T-helper 2 cell (primary cell): ENCODE measurements around the gene OLFML2A.
"Not testable (repeated sequence)": the region's sequence is repeated elsewhere in the genome, so short reads cannot be mapped to it uniquely, and the experiment has no call there.

Source experiments
- DNase-seq, 5 experiments: peaks; one replicate each; pipeline versions ENCODE4 v3.0.0 to v3.0.0-alpha.2; 2012 to 2022

OLFML2A gene

DNA sequence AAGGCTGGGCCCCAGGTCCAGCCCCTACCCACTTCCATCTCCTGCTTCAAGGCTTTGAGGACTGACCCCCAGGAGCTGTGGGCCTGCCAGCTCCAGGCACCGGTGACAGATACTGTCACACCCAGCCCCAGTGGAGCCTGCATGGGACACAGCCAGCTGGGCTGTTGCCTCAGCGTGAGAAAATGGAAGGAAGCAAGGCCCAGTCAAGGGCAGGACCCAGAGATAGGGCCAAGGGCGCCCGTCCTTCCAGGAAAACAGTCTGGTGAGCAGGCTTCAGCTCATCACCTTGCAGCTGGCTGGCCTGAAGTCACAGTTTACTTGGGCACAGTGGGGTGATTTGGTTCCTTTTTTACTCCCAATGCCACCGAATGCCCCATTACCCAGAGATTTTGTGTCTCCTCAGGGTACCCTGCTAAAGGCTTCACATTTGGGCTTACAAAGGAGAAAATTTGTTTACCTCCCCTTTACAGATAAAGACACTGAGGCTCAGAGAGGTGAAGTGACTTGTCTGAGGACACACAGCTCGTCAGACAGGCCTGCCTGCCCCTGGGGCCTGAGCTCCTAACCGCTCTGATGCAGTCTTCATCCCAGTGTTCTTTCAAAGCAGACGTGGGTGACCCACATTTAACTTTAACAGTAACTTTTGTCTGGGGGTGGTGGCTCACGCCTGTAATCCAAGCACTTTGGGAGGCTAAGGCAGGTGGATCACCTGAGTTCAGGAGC is 54.9 kb downstream of the OLFML2A start:
- no peak for DNase-seq

DNA sequence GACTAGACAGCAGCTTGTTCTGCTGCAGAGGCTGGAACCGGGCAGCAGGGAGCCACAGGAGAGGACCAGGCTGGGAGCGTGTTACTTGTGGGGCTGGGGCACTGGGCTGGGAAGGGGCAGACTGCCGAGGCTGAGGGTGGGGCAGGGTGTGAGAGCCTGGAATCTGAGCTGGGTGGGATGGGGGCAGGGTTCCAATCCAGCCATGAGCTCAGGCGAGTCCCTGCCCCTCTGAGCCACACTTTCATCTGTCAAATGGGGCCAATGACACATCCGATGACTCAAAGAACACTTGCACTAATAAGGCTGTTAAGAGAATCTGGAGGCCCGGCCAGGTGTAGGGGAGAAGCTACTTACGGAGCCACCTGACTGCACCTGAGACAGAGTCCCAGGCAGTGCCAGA is 57.7 kb downstream of the OLFML2A start:
- DNase-seq, result no peak

DNA sequence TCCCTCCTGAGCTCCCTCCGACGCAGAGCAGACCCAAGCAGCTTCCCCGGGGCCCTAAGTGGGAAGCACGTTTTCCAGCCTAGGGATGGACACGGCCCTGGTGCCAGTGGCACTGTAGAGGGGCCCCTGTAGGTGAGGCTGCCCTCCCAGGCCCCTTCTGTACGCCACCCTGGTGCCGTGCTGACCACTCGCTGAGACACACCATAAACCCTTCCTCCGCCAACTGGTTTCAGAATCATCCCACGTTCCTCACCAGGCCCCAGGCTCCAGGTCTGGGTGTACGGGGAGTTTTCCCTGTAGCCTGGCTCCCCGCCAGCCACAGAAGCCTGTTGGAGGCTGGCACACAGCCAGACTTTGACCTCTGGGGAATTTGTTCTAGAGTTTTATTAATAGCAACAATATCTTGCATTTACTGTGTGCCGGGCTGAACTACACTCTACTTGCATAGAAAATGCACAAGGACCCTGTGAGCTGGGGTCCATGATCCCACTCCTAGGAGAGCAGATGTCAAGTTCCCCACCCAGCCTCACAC is 58.2 kb downstream of the OLFML2A start:
- no peak for DNase-seq

DNA sequence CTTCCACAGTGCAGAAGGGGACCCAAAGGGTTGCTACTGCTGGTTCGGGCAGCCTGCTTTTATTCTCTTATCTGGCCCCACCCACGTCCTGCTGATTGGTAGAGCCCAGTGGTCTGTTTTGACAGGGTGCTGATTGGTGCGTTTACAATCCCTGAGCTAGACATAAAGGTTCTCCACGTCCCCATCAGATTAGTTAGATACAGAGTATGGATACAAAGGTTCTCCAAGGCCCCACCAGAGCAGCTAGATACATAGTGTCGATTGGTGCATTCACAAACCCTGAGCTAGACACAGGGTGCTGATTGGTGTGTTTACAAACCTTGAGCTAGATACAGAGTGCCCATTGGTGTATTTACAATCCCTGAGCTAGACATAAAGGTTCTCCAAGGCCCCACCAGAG is 61.2 kb downstream of the OLFML2A start:
- DNase-seq, result not testable (repeated sequence)

DNA sequence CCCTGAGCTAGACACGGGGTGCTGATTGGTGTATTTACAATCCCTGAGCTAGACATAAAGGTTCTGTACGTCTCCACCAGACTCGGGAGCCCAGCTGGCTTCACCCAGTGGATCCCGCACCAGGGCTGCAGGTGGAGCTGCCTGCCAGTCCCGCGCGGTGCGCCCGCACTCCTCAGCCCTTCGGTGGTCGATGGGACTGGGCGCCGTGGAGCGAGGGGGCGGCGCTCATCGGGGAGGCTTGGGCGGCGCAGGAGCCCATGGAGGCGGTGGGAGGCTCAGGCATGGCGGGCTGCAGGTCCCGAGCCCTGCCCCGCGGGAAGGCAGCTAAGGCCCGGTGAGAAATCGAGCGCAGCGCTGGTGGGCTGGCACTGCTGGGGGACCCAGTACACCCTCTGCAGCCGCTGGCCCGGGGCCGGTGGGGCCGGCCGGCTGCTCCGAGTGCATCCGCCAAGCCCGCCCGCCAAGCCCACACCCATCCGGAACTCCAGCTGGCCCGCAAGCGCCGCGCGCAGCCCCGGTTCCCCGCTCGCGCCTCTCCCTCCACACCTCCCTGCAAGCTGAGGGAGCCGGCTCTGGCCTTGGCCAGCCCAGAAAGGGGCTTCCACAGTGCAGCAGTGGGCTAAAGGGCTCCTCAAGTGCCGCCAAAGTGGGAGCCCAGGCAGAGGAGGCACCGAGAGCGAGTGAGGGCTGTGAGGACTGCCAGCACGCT is 61.8 kb downstream of the OLFML2A start:
- DNase-seq, result not testable (repeated sequence)

DNA sequence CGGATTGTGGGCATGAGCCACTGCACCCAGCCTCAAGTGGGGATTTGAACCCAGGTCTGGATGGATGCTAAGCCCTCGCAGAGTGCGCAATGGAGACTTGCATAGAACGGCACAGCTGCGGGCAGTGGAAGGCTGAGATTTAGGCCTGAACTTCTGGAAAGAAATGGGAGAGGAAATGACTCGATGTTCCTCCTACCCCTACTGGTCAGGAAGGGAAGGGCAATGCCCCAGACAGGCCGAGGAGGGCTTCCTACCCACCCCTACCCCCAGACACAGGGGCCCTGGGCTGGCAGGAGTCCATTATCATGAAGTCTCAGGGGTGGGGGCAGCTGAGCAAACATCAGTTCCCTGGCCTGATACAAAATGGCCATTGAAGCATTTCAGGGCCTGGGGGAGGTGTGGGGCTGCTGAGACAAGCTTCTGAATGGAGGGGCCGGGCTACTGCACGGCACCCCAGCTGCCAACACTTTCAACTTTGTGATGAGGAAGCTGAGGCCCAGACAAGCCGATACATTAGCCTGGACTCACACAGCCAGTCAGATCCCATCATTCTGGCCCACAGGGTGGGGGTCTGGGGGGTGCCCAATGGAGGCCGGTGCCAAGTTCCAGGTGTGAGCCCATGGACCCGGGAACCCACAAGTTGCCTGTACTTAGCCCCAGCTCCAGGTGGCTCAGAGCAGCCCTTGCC is 62.8 kb downstream of the OLFML2A start:
- no peak for DNase-seq

DNA sequence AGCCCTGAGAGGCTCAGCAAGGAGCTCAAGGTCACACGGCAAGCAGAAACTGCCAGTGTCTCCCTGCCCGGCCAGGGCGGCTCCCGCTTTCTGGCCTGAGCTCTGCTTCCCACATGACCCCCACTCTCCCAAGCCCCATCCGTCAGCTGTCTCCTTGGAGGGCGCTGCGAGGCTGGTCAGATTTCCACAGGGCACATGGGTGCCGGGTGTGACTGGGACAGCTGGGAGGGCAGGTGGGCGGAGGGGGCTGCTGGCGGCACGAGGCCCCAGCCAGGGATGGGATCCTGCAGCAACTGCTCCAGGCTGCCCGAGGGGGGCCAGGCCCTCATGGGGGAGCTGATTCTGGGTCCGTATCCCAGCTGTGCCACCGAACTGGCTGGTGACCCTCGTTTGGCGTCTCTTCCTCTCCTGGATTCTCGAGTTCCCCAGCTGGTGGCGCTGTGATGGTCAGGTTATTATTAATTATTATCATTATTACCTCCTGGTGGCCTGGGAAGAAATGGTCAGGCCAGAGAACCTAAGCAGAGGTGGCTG is 63.4 kb downstream of the OLFML2A start:
- DNase-seq, result no peak

DNA sequence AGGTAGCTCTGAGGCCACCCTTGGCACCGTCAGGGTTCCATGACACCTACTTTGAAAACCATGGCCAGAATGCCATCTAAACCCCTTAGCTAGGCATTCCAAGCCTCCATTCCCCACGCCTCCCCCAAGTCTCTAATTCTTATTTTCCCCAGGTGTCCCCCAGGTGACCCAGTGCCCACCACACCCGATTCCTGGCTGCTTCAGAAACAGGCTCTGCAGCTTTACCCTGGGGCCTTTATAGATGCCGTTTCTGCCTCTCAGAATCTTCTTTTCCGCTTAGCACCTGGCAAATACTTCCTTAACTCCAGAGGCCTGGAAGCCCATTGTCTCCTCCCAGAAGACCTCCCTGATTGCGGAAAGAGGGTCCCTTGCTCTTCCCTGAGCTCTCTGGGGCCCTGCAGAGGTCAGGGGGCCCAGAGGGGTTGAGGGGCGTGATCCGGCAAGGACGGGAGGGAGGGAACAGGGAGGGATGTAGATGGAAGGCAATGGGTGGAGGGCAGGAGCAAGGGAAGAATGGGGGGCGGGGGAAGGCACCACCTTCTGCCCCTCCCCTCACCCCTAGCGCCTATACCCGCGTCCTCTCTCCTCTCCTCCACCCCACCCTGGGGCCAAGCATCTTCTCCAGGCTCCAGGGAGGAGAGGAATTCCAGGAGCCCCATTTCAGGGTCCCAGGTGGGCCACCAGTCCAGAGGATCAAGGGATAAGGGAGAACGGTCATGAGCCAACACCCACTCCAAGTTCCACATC is 64.3 kb downstream of the OLFML2A start:
- no peak for DNase-seq

DNA sequence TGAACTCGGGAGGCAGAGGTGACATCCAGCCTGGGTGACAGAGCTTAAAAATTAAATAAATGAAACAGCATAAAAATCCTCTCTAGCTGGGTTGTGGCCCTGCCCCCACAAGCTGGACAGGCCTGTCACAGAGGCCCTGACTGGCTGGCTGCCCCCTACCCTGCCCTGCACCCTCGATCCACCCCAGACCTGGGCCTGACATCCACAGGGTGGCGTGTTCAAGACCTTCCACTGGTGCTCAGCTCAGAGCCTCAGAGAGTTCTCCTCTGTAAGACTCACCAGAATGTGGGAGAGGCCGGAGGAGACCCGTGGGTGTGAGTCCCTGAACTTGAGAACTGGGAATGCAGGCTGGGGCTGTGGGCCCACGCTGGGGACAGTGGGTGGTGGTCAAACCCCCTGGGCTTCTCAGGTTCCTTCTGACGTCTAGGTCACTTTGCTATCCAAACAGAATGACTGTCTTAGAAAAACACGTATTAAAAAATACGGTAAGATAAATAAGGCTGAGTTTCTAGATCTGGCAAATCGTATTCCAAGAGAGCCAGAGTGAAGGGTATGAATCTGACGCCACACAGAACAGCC is 66.6 kb downstream of the OLFML2A start:
- no peak for DNase-seq

DNA sequence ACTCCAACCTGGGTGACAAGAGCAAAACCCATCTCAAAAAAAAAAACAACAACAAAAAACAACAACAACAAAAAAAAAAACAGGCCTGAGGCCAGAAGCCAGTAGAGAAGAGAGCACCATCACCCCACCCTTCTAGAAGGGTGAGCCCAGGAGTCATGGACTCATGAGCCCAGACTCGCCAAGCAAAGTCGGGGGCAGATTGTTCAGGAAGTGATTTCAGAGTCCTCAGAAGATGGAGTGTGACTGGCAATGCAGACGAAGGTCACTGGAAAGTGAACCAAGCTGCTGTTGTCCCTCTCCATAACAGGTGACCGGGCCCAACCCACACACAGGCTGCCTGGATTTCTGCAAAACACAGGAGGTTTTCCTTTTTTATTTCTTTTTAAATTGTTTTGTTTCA is 67.4 kb downstream of the OLFML2A start:
- no peak for DNase-seq

DNA sequence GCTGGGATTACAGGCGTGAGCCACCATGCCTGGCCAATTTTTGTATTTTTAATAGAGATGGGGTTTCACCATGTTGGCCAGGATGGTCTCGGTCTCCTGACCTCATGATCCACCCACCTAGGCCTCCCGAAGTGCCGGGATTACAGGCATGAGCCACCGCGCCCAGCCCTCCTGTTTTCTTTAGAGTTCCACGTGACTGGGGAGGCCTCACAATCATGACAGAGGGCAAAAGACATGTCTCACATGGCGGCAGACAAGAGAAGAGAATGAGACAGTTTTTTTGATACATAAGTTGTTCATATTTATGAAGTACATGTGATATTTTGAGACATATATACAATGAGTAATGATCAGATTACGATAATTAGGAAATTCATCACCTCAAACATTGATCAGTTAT is 69.5 kb downstream of the OLFML2A start:
- not testable (repeated sequence) for DNase-seq

DNA sequence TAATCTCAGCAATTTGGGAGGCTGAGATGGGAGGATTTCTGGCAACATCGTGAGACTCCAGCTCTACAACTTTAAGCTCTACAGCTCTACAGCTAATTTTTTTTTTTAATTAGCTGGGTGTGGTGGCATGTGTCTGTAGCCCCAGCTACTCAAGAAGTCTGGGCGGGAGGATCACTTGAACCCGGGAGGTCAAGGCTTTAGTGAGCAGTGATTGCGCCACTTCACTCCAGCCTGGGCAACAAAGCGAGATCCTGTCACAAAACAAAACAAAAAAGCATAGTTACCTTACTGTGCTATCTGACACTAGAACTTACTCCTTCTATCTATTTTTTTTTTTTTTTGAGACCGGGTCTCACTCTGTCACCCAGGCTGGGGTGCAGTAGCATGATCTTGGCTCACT is 70.0 kb downstream of the OLFML2A start:
- DNase-seq, result no peak

DNA sequence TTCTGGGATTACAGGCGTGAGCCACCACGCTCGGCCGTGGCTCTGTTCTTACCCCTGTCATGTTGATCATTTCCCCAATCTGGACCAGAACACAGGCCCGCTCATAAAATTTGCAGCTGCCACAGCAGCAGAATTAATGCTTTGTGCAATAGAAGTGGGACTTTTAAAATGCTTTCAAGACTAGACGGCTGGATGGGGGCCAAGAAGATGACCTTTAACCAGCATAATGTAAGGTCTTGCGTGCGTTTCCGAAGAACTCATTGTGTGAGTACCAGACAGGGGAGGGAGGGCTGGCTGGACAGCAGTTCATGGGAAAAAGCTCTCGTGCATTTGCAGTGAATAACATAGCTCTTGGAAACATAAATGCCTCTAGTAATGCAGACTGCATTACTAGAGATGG is 72.9 kb downstream of the OLFML2A start:
- DNase-seq, result no peak

DNA sequence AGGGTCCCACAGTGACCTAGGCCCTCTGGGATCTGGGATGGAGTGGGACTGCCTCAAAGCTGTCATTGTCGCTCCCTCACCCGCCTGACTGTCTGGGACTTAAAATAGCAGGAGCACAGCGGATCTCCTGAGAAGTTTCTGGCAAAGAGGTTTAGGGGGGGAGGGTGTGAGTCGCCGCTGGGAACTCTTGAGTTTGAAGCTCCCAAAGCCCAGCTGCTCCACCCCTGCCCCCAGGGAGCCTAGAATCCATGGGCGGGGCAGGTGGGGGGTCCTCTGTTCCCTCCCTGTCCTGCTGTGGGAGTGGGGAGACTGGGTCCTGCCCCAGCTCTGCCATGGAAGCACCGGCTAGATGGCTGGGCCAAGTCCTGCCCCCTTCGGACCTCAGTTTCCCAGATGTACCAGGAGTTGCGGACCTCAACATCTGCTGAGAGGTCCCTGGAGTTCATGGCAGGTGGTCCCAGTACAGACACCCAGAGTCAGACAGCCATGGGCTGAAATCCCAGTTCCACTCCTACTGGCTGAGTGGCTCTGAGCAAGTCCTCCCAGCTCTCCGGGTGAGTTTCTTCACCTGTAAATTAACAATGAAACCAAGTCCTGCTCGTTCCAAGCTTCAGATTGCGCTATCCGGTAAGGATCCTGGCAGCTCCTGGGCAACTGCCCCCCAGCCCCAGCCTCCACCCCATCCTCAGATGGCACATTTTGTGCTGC is 75.3 kb downstream of the OLFML2A start:
- DNase-seq, result no peak

DNA sequence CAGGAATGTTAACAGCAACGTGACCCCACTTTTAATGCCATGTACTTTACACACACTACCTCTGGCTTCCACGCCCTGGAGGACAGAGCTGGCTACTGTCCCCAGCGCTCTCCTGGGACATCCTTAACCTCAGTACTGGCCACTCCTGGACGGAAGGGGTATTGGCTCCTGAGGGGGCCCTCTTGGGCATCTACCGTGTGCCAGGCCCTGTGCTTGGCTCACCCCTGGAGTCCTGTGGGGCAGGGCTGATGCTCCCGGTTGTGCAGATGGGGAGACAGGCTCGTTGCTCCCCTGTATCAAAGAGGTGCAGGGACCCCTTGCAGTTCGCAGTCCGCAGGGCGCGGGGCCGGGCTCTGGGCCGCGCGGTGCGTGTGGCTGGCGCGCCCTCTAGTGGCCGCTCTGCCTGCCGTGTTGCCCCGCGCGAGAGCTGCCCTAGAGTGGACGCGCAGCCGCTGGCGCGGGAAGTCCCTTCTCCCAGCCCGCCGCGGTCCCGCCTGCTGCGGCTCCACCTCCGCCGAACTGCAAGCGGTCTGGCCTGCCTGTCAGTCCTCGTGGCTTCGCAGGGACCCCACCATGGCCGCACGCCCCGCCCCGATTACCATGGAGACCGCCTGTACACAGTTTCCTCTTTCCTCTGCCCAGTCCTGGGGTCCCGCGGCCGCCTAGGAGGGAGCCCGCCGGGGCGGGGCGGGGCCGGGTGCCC is 76.0 kb downstream of the OLFML2A start, which contains the start of gene WDR38:
Gene WDR38, plus strand, starts transcription at position 632 of the 703 bp plus-strand sequence. CDS start 72 bp downstream, outside the sequence.
- peak; percentile 55 to 90 (median 74) for DNase-seq

DNA sequence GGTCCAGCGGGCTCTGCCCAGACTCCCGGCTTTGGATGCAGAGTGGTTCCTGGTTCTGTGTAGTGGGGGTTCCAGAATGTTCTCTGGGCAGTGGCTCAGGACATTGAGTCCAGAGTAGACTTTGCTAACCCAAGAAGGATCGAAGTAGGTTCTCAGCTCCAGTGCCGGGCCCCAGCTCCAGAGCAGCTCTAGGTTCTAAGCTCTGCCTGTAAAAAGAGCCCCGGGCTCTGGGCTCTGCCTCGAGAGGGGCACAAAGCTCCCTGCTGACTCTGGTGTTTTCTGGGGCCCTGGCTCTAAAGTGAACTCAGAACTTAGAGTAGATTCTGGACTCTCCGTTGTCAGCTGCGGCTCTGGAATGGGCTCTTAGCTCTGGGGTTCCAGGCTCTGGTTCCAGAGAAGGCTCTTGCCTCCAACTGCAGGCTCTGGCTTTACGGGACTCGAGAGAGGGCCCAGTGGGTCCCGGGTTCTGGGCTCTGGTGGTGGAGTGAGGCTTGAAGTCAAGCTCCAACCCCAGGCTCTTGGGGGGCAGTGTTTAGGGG is 76.7 kb downstream of the OLFML2A start:
- DNase-seq, result no peak

DNA sequence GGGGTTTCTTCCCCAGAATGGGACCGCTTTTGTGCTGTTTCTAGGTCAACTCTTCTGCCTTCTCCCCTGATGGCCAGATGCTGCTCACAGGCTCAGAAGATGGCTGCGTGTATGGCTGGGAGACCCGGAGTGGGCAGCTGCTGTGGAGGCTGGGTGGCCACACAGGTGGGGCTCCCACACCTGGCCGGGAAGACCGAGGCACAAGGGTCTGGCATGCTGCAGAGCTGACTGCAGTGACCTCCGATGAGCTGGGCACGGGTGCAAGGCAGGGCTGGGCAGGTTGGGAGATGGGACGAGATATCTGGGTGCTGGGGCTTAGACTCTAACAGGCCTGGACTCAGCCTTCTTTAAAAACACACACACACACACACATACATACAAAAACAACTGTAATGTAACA is 77.2 kb downstream of the OLFML2A start:
- no peak for DNase-seq

DNA sequence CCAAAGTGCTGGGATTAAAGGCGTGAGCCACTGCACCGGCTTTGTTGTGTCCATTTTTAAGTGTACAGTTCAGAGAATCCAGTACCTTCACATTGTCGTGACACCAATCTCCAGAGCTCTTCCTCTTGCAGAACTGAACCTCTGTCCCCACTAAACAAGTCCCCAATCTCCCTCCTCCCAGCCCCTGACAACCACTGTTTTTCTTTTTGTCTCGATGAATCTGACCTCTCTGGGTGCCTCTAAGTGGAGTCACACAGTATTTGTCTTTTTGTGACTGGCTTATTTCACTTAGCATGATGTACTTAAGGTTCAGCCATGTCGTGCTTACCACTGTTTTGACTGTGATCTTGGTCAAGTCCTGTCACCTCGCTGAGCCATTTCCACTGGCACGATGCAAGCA is 77.9 kb downstream of the OLFML2A start:
- no peak for DNase-seq

DNA sequence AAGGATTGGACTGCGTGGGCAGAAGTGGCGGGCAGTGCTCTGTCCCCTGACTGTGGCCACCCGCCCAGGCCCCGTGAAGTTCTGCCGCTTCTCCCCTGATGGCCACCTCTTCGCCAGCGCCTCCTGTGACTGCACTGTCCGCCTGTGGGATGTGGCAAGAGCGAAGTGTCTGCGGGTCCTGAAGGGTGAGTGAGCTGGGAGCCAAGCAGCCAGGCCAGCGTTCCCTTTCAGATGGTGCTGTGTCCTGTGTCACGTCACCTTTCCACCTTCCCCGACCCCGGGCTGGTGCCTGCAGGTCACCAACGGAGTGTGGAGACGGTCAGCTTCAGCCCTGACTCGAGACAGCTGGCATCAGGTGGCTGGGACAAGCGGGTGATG is 78.6 kb downstream of the OLFML2A start:
- no peak for DNase-seq

DNA sequence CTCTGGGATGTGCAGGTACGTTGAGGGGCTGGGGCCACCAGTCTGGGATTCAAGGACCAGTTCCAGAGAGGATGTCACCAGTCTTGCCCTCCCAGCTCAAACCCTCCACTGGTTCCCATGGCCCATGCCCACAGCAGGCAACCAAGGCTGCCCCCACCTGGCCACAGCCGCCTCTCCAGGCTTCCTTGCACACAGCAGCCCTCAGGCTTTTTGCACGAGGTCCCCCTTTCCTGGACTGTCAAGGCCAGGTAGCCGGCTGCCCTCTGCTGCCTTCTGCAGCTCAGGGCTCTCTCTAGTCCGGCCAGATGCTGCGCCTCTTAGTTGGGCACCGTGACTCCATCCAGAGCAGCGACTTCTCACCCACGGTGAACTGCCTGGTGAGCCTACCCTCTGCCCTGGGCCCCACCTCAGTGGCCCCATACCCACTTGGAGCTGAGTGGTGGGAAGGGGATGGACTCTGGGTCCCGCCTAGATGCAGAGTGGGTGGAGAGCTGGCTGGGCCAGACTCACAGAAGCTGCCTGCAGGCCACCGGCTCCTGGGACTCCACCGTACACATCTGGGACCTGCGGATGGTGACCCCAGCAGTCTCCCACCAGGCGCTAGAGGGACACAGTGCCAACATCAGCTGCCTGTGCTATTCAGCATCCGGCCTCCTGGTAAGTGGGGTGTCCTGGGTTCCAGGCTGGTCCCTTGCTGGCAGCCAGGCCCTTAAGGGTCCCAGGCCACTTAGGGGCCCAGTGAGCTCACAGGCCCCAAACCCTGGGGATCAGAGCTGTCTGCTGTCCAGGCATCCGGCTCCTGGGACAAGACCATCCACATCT is 79.2 kb downstream of the OLFML2A start:
- no peak for DNase-seq
